NB4 (cell line): ENCODE data around the gene RBM27.

Experiments
- DNase-seq: peaks from one replicate; pipeline ENCODE4 v3.0.0; 2010; ENCODE audit warnings: low read depth
- H3K4me3 ChIP-seq: one replicate; pipeline ENCODE4 v1.5.1; 2011; ENCODE audit warnings: mild to moderate bottlenecking, low read depth, low read length, moderate library complexity
- MYC ChIP-seq: IDR thresholded peaks from 2 replicates; pipeline ENCODE4 v1.6.1; 2011; ENCODE audit warnings: low read depth, low read length
- POLR2A ChIP-seq: IDR thresholded peaks from 2 replicates; pipeline ENCODE4 v1.6.1; 2011; ENCODE audit warnings: mild to moderate bottlenecking; ENCODE audit not compliant: insufficient read length; ENCODE audit errors: extremely low read depth
- TF ChIP-seq, protein P1 (sequence below): IDR thresholded peaks from 2 replicates; pipeline ENCODE4 v1.6.1; 2011; ENCODE audit warnings: low read depth, low read length
- TF ChIP-seq, protein P2 (sequence below): IDR thresholded peaks from one replicate; pipeline ENCODE4 v1.5.1; 2012; ENCODE audit warnings: low read depth, low read length

RBM27 gene

DNA sequence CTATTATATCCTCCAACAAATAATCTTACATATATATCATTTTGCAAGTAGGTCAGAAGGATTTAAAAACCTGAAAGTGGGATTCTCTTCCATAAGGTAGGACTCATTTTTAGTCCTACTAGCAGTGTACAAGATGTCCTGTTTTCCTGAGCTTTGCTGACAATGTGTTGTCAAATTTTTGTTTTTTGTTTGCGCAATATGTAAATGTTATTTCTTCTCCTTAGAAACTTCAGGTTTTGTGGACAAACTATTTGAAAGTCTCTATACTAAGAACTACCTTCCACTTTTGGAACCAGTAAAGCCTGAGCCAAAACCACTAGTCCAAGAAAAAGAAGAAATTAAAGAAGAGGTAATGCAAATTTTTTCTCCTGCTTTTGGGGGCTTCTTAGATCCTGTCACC is 19.8 kb downstream of the RBM27 start:
- H3K4me3 ChIP-seq = no peak overlapping the region
- no peak for DNase-seq
- TF ChIP-seq, protein P1, sequence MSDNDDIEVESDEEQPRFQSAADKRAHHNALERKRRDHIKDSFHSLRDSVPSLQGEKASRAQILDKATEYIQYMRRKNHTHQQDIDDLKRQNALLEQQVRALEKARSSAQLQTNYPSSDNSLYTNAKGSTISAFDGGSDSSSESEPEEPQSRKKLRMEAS = no peak
- TF ChIP-seq POLR2A (no peak), MYC (no peak)
- TF ChIP-seq, protein P2, sequence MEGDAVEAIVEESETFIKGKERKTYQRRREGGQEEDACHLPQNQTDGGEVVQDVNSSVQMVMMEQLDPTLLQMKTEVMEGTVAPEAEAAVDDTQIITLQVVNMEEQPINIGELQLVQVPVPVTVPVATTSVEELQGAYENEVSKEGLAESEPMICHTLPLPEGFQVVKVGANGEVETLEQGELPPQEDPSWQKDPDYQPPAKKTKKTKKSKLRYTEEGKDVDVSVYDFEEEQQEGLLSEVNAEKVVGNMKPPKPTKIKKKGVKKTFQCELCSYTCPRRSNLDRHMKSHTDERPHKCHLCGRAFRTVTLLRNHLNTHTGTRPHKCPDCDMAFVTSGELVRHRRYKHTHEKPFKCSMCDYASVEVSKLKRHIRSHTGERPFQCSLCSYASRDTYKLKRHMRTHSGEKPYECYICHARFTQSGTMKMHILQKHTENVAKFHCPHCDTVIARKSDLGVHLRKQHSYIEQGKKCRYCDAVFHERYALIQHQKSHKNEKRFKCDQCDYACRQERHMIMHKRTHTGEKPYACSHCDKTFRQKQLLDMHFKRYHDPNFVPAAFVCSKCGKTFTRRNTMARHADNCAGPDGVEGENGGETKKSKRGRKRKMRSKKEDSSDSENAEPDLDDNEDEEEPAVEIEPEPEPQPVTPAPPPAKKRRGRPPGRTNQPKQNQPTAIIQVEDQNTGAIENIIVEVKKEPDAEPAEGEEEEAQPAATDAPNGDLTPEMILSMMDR = no peak

DNA sequence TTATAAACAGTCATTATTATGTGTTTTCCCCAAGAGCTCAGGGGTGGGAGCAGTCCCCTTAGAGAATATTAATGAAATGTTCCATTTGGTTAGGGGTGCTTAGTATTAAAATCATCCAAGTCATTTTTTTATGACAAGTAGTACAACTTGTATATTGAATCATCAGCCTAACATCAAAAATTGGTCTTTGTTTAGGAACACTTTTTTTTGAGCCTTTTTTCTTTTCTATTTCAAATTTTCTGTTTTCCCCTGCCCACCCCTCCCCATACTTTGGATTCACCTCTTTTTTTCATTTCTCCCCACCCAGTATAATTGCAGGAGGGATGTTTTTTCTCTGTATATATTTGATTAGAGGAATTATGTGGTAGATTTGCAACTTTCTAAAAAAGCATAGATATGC is 25.8 kb downstream of the RBM27 start:
- TF ChIP-seq POLR2A (no peak), MYC (no peak)
- TF ChIP-seq, protein P1 = no peak
- TF ChIP-seq, protein P2 = no peak
- no peak overlapping the region for H3K4me3 ChIP-seq
- no peak for DNase-seq

DNA sequence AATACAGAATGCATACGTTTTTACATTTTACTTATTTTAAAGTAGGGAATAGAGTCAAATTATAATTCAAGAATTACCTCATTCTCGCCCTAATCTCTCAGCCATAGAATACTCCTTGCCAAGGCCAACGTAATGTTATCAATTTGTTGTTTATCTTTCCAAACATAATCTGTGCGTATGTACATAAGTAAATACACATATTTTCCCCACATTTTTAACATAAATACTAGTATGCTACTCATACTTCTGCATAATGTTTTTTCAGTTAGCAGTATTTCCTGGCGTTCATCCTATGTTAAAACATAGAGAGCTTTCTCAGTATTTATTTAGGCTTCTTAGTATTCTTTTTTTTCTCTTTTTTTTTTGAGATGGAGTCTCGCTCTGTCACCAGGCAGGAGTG is 28.8 kb downstream of the RBM27 start:
- no peak for DNase-seq

DNA sequence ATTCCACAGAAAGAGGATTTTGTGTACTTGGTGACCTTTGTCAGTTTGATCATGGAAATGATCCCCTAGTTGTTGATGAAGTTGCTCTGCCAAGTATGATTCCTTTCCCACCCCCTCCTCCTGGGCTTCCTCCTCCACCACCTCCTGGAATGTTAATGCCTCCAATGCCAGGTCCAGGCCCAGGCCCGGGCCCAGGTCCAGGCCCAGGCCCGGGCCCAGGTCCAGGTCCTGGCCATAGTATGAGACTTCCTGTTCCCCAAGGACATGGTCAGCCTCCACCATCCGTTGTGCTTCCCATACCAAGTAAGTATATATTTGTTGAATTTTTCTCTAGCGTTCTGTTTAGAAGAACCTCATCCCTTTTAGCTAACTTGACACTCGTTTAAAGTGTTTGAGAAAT is 30.0 kb downstream of the RBM27 start:
- TF ChIP-seq, protein P1 = no peak
- no peak for TF ChIP-seq MYC
- TF ChIP-seq, protein P2 = no peak
- no peak for TF ChIP-seq POLR2A
- no peak for DNase-seq
- H3K4me3 ChIP-seq = no peak overlapping the region

More for the DNA sequence above, 28.8 kb downstream of the RBM27 start:
- TF ChIP-seq, protein P2 = no peak
- TF ChIP-seq MYC (no peak), POLR2A (no peak)
- TF ChIP-seq, protein P1 = no peak
- H3K4me3 ChIP-seq = no peak overlapping the region

DNA sequence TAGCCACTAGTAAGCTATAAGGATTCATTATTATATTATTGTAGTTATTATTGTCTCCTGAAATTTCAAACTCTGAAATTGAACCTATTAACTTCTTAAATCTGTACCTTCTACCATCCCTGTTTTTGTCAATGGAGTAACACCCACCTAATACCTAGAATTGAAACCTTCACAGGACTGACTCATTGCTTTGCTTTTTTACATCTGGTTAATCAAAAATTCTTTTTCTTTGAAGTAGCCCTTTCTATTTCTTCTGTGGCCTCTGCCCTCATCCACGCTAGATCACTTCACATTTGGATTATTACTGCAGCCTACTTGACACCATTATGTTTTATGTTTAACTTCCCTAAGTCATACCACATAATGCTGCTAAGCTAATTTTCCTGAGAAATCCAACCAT is 35.6 kb downstream of the RBM27 start:
- TF ChIP-seq, protein P1 = no peak
- TF ChIP-seq, protein P2 = no peak
- TF ChIP-seq POLR2A (no peak), MYC (no peak)
- DNase-seq = no peak
- no peak overlapping the region for H3K4me3 ChIP-seq

DNA sequence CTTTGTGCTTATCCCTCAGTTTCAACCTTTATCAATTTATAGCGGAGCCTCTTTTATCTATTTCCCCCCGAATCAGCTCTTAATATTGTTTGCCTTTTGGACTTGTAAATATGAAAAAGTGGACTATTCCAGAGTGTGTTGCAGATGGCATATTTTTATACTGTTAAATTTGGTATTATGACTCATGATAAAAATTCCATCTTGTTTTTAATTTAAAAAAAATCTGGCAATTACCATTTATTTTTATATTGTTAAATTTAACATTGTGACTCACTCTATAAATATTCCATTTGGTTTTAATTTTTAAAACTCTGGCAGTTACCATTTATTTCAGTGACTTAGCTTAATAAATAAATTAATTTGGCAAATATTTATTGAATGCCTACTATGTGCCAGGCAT is 37.5 kb downstream of the RBM27 start:
- TF ChIP-seq, protein P1 = no peak
- TF ChIP-seq MYC = no peak
- TF ChIP-seq, protein P2 = no peak
- no peak for TF ChIP-seq POLR2A
- DNase-seq = no peak
- no peak overlapping the region for H3K4me3 ChIP-seq
